KG1 (cell line): ENCODE measurements around the gene CEACAM7.
"Not testable (repeated sequence)": the region's sequence is repeated elsewhere in the genome, so short reads cannot be mapped to it uniquely, and the experiment has no call there.

Source experiments
- DNase-seq: peaks from one replicate; lab custom pipeline; 2025; lab: John Stamatoyannopoulos, UW

CEACAM7 gene

GRCh38 chr19:41656756-41657155, 31.3 kb downstream of the CEACAM7 start:
- DNase-seq = not testable (repeated sequence)

DNA sequence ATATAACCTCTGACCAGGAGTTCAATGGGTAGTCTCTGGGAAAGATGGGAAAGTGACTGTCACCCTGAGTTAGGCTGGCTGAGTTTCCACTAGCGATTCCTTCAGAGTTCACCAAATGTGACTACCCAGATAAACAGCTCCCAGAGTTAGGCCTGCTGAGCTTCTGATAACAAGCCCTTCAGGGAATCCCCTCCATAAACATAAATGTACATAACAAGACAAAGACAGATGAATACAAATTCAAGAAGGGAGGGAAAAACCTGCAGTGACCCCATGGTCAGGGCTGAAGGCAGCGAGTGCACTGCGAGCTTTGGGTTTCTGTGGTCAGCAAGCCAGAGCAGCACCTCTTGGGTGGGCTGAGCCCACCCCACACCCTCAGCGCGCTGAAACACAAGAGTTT, 35.8 kb downstream of the CEACAM7 start:
- DNase-seq = no peak

DNA sequence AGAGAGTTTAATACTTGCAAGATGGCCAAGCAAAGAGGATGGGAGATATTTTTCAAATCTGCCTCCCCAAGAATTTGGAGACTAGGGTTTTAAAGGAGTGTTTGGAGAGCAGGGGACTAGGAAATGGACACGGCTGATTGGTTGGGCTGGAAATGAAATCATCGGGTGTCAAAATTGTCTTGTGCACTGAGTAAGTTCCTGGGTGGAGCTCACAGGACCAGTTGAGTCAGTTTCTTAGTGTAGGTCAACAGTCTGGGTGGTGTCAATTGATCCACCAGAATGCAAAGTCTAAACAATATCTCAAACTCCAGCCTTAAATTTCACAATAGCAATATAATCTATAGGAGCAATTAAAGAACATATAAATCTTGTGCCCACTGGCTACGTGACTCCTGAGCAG, 38.2 kb downstream of the CEACAM7 start:
- no peak for DNase-seq

DNA sequence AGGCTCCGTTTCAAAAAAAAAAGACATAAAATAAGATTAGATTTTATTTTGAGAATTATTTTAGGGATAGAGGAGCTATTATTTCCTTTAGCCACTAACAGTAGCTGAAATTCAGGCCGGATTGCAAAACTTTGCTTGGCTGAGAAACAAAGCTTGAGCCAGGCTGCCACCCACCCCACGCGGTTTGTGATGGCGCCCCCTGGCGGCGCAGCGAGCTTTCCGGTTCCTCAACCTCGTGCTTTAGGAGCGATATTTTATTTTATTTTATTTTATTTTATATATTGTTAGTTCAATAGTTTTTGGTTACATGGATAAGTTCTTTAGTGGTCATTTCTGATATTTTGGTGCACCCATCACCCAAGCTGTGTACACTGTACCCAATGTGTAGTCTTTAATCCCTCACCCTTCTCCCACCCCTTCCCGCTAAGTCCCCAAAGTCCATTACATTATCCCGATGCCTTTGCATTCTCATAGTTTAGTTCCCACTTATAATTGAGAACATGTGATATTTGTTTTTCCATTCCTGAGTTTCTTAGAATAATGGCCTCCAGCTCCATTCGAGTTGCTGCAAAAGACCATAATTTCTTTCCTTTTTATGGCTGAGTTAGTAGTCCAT, 41.4 kb downstream of the CEACAM7 start:
- no peak for DNase-seq

DNA sequence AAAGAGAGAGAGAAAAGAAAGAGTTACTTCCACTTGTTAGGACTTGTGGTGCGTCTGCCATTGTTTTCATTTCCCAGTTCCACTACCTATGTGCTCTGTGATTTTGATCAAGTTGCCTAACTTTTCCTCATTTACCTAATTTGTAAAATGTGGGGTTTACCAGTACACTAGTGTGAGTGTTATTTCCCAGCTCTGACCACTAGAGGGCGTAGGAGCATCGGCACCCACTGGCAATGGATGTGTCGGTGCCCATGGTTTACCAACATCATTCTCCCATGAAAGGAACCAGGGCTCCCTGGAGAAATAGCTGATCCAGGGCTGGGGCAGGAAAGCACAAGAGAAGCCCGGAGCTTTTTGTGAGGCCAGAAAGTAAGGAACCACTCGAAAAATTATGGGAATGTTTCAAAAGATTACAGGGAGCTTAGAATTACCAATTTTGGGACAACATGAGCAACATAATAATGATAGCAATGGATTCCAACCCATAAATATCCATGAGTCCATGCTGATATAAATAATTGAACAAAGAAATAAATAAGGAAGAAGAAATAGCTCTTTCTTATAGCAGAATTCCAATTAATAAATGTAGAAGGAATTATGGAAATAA, 46.1 kb downstream of the CEACAM7 start:
- DNase-seq = peak; percentile 27

DNA sequence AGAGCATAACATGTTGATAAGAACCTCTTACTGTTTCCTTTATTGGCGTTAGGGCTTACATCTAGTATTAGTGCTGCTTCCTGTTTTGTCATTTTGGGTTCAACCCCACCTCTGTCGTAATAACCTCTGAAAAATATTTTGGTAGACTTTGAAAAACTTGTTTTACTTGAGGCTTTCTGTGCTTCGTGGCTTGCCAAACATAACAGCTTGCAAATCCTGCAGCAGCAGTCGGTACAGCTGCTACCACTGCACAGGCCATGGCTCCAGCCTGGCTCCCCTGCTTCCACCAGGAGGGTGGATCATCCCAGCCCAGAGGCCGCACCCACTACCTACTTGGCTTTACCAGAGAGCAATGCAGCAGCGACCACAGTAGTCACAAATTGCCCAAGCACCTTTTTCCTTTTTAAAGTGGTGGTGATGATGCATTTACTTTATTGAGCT, 49.4 kb downstream of the CEACAM7 start:
- DNase-seq = no peak

- no peak for DNase-seq
Observed at GRCh38 chr19:41637484-41637883, 50.6 kb downstream of the CEACAM7 start.

- no peak for DNase-seq
Observed at GRCh38 chr19:41627966-41628675, 59.9 kb downstream of the CEACAM7 start.

GRCh38 chr19:41626877-41627276, 61.2 kb downstream of the CEACAM7 start, which contains the start of gene CEACAM4:
TSS of gene CEACAM4 (minus strand) at chr19:41627074. CDS start at chr19:41626963, 111 bp downstream.
- no peak for DNase-seq

GRCh38 chr19:41626278-41626677, 61.8 kb downstream of the CEACAM7 start:
- DNase-seq = no peak

GRCh38 chr19:41624937-41625336, 63.1 kb downstream of the CEACAM7 start:
- no peak for DNase-seq

- no peak for DNase-seq
Observed at GRCh38 chr19:41624515-41624914, 63.6 kb downstream of the CEACAM7 start.

DNA sequence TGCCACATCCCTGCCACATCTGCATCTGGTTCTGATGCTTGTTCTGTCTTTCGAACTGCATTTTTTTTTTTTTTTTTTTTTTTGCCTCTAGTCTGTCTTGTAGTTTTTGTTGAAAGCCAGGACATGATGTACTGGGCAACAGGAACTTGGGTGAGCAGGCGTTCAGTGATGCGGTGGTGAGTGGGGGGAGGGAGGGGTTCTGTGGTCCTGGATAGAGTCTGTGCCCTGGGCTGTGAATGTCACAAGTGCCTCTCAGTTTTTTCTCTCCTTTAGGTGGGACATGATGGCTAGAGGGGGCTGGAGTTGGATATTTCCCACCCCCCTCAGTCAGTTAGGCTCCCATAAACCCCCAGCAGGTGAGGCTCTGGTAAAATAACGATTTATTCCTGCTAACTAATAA, 64.7 kb downstream of the CEACAM7 start:
- DNase-seq = no peak
